T-helper 1 cell treated with Interleukin-12 subunit alpha and Interleukin-12 subunit beta and Interleukin-4 antibody, amounts not matched to agents 30 ng/mL and 1 ng/mL, for 36 hours (primary cell): Measurements from ENCODE around the gene UBE2H. TPM values are rescaled to one million over a fixed set of nuclear protein-coding genes. Genes with fewer than 3 reads are reported as not detected.
"Not testable (repeated sequence)": the region's sequence is repeated elsewhere in the genome, so short reads cannot be mapped to it uniquely, and the experiment has no call there.

ENCODE experiments used
- intact Hi-C: fragments of 100-400 bp; cut with micrococcal nuclease; formaldehyde crosslinking; loops from one replicate; pipeline ENCODE4 v1.15.1; 2024
- total RNA-seq: library from RNA; stranded (reverse); gene quantifications from 2 replicates; pipeline ENCODE4 v1.2.3, GENCODE V29; 2022

UBE2H gene
- total RNA-seq, 1 donor from 2014 or later = 35.8 TPM

- intact Hi-C loops = loop anchor here (1.0 to 5.0 kb wide), 15 partner anchors 45 to 601 kb away; partner anchors contain the start of genes NRF1, SMKR1, STRIP2 and TMEM209
Observed at GRCh38 chr7:129825209-129825970, 127.4 kb downstream of the UBE2H start.

- intact Hi-C loops = loop anchor here (1.0 to 5.0 kb wide), 15 partner anchors 44 to 600 kb away; partner anchors contain the start of genes NRF1, SMKR1, STRIP2 and TMEM209
Observed at GRCh38 chr7:129824291-129825208, 128.2 kb downstream of the UBE2H start.

GRCh38 chr7:129823143-129823542 is 129.6 kb downstream of the UBE2H start:
- intact Hi-C loops = not testable (repeated sequence)

DNA sequence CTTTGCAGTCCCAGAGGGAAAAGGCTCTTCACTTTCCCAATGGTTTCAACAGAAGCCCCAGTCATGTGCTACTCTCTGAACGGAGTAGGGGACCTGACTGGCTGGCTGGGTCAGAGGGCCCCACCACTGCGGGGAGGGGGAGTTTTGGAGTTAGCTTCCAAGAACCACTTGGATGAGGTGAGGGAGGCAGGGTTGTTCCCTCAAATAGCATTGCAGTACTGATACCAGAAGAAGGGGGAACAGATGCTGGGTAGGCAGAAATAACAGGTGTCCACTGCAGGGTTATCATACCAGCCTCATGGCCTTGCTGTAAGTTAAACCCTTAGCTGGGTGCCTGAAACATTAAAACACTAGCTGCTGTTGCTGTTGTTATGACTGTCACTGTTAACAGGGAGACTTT is 131.3 kb downstream of the UBE2H start:
- intact Hi-C loops = no loop called here

DNA sequence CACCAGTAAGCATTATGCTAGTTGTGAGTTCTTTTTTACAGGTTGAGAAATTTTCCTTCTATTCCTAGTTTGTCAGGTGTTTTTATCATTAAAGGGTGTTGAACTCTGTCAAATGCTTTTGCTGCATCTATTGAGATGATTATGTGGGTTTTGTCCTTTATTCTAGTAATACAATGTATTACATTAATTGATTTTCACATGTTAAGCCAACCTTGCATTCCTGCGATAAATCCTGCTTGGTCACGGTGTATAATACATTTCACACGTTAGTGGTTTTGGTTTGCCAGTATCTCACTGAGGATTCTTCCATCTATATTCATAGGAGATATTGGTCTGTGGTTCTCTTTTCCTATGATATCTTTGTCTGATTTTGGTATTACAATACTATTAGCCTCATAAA is 136.0 kb downstream of the UBE2H start:
- intact Hi-C loops = no loop called here

- intact Hi-C loops = no loop called here
Observed at GRCh38 chr7:129807863-129808262, 144.9 kb downstream of the UBE2H start.

DNA sequence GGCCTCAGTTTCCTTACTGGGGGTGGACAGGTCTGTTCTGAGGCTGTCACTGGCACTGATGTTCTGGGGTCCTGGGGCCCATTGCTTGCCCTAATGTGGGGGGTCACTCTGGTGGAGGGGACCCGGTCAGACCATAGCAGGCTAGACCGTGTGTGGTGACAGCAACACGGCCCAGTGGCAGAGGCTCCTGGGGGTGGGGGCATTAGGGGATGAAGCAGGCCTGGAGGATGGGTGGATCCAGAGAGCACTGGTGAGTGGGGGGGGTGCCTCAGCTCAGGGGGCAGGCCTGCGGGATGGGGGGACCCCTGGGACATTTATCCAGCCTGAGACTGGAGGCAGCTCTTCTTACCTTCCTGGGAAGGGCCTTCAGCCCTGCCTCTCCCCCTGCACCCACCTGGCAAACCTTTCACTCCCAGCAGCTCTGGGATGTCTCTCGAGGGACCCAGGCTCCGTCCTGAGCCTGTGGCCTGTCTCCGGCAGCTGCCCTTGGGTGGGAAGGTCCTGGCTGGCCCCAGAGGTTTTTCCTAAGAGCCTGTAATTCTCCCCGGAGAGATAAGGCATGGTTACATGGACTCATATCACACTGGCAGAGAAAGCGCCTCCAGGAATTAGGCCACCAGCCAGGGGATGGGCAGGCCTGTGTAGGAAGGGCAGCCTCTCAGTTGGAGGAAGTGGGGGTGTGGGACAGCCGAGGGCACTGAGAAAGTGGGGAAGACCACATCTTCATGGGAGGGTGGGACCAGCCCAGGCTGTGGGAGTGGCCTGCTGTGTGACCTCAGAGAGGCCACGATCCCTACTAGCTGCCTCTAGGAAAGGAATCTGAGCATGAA is 147.7 kb downstream of the UBE2H start:
- intact Hi-C loops = no loop called here

- intact Hi-C loops = no loop called here
Observed at GRCh38 chr7:129804111-129804889, 148.5 kb downstream of the UBE2H start.

DNA sequence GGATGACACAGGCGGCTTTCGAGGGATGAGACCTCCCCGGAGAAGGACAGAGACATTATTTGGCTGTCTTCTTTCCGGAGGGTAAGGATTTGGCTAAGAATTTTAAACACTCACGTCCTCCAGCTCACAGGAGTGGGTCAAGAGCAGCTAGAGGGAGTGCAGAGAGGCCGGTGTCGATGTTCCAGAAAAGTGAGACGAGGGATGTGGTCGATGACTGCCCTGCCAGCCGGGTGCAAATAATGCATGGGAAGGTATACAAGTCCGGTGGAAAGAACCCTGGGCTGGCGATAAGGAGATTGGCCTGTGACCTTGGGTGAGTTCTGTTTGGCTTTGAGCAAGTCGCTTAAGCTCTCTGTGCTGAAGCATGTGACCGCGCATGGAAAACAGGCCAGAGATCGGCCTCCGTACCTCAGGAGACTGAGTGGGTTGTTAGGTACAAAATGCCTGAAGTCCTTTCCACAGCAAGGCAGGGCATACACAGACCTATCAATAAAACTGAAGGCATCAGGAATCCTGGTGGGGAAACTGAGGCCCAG is 149.1 kb downstream of the UBE2H start:
- intact Hi-C loops = no loop called here

GRCh38 chr7:129801882-129802281 is 150.9 kb downstream of the UBE2H start:
- intact Hi-C loops = no loop called here

GRCh38 chr7:129800901-129801300 is 151.9 kb downstream of the UBE2H start:
- intact Hi-C loops = no loop called here

DNA sequence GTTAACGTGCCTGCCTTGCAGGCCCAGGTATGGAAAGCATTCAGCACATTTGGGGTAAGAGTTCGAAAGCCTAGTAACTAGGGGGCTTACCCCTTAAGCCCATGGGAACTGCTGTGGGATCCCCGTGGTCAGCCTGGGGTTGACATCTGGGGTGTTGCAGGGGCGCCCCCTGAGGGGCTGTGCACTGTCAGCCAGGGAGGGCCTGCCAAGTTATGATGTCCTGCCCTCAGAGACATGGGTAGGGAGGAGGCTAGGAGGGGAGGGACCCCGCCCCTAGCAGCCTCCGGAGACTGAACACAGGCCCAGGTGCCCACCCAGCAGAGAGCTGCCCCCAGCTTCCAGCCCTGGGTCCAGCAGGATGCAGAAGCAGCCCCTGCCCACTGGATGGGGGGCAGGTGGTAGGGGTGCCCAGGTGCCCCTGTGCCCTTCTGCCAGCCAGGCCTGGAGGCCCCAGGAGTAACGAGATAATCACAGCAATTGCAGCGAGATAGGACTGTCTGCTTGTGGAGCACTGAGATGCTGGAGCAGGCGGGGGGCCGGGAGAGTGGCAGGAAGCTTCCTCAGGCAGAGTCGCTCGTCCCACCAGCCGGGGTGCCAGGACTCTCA is 153.3 kb downstream of the UBE2H start:
- intact Hi-C loops = no loop called here

DNA sequence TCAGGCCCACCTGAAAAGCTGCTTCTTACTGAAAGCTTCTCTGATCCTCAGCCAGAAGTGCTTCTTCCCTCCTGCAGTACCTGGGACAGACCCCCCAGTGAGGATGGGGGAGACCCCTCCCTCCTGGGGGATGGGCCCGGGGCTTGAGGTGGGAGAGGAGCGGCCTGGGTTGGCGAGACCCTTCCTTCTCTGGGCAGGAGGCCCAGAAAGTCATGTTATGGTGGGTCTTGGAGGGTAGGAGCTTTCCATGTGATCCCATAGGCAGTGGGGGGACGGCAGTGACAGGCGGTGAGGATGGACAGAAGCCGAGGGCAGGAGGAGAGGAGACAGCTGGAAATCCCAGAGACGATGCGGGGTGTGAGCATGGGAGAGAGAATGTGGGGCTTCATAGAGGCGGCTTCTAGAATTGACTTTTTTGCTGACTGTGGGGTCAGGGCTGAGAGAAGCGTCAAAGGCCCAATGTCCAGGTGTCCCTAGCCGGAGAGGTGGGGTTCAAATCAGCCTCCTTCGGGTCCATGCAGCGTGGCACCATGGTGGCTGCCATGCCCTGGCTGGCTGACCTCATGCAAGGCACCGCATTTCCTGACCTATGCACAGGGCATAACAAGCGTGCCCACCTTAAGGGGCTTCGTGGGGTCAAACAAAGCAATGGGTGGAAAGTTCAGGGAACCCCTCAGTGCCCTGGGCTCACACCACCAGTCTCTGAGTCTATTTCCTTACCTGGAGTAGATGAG is 154.0 kb downstream of the UBE2H start:
- intact Hi-C loops = no loop called here

GRCh38 chr7:129797214-129797789 is 155.5 kb downstream of the UBE2H start:
- intact Hi-C loops = no loop called here

- intact Hi-C loops = no loop called here
Observed at GRCh38 chr7:129796186-129796775, 156.5 kb downstream of the UBE2H start.

DNA sequence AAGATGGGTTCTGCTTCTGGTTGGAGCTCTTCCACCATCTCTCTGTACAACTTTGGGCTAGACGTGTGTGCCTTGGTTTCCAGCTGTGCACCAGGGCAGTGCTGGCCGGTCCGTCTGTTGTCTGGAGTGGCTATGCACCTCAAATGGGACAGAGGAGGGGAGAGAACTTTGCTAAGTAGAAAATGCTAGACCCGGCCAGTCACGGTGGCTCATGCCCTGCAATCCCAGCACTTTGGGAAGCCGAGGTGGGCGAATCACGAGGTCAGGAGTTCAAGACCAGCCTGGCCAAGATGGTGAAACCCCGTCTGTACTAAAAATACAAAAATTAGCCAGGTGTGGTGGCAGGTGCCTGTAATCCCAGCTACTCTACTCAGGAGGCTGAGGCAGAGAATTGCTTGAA is 158.3 kb downstream of the UBE2H start:
- intact Hi-C loops = not testable (repeated sequence)

DNA sequence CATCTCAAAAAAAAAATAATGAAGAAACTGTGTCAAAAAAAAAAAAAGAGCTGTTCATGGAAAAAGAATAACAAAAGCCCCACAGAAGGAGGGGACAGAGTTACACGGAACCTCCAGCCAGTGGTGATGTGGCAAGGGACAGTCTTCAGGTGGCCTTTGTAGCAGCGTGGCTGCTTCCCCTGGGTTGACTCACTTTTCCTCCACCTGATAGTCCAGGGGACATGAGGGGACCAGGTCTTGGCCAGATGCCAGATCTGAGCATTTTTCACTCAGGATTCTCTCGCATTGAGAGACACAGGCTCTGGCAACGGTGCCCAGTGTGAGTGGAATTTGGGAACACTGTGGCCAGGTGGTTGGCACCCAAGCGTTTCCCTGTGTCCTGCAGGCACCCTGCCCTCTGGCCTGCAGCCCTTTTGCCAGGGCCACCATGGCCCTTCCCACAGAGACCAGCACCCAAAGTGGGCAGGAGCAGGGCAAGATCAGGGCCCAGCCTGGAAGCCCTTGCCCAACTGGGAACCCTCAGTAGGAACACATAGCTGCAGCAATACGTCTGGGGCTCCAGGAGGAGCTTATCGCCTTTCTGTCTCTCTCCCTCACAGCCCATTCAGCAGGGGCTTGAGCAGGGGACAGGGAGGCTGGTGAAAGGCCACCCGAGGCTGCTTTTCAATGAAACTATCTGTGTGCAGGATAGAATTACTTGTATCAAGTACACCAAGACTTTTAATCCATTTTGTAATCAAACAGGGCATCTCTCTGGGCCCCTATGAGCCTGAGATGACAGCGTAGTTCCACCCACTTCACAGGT is 159.1 kb downstream of the UBE2H start:
- intact Hi-C loops = no loop called here

DNA sequence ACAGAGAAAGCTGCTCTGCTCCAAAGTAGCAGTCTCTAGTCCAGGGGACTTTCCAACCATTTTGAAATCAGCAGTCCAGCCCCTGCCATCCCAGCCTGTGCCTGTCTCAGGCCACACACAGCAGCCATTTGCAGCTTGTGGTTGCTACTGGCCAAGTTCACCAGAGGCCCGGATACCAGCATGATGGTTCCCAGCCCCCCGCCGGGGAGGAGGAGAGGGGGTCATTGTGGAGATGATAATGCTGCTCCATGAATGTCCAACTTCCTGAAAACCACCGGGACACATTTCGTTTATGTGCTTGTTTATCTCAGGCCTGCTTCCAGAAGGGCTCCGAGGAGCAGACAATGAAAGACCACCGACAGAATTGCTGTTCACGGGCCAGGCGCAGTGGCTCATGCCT is 160.0 kb downstream of the UBE2H start:
- intact Hi-C loops = no loop called here
